C4-2B (cell line): Measurements from ENCODE around the gene CCDC78.

Experiments used
- CTCF ChIP-seq: fragments of 450-650 bp; conservative IDR thresholded peaks from 2 replicates; pipeline ENCODE4 v1.5.1; 2017; ENCODE audit warnings: mild to moderate bottlenecking
- ZFX ChIP-seq: fragments of 450-650 bp; IDR thresholded peaks from 2 replicates; pipeline ENCODE4 v1.6.1; 2017

DNA sequence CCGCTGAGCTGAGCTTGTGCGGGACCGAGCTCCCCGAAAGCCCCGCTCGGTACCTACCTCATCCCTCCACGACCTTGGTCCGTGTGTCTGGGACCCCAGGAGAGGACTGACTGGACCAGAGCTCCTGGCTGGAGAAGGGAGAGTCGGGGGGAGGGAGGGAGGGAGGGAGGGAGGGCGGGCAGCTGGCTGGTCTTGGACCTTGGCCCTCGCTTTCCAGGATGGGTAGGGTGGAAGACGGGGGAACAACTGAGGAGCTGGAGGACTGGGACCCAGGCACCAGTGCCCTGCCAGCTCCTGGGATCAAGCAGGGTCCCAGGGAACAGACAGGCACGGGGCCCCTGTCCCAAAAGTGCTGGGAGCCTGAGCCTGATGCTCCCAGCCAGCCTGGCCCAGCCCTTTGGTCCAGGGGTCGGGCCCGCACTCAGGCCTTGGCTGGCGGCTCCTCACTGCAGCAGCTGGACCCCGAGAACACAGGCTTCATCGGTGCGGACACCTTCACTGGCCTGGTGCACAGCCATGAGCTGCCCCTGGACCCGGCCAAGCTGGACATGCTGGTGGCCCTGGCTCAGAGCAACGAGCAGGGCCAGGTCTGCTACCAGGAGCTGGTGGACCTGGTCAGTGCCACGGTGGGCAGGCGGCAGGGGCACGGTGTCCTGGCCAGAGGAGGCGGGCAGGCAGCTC lies 50.2 kb downstream of the CCDC78 start:
- TF ChIP-seq CTCF, result no peak
- no peak for TF ChIP-seq ZFX
